PC-3 (cell line): ENCODE results near the gene TCEAL1. TPM values are rescaled to one million over a fixed set of nuclear protein-coding genes. Genes with fewer than 3 reads are reported as not detected.

ENCODE experiments used
- ATAC-seq: fragments of 200-7000 bp; cut with Tn5 transposase; 2 replicates; pipeline ENCODE4 v1.9.1; 2020; ENCODE audit warnings: mild to moderate bottlenecking, moderate library complexity
- BruUV-seq: library from RNA; stranded (reverse); fragments of 400-500 nt; replicated peaks from 2 replicates; lab custom pipeline; 2021; lab: Mats Ljungman, UMichigan
- CTCF ChIA-PET: fragments of 300-600 bp; sonication (Branson Sonifier 250); formaldehyde crosslinking; loops from one replicate; lab custom pipeline; 2022; ENCODE audit warnings: antibody characterized with exemption; lab: Charles Lee
- POLR2A ChIA-PET: fragments of 300-600 bp; sonication (Branson Sonifier 250); formaldehyde crosslinking; loops from one replicate; lab custom pipeline; 2022; ENCODE audit warnings: antibody characterized with exemption; ENCODE audit not compliant: unreplicated experiment; lab: Charles Lee
- DNase-seq: peaks from one replicate; pipeline ENCODE4 v3.0.0-alpha.2; 2015
- H2AFZ ChIP-seq: fragments of 300-600 bp; sonication (generic); 2 replicates; pipeline ENCODE4 v1.6.0; 2016; ENCODE audit warnings: antibody characterized with exemption, low read length
- H3F3A ChIP-seq: fragments of 300-600 bp; sonication (generic); one replicate; pipeline ENCODE4 v1.6.0; 2017; ENCODE audit warnings: antibody characterized with exemption, low read length, control low read depth, mild to moderate bottlenecking; ENCODE audit not compliant: unreplicated experiment
- H3K27ac ChIP-seq: fragments of 300-600 bp; sonication (generic); 2 replicates; pipeline ENCODE4 v1.5.1; 2016; ENCODE audit warnings: mild to moderate bottlenecking, low read length
- H3K27me3 ChIP-seq: fragments of 300-600 bp; sonication (generic); 2 replicates; pipeline ENCODE4 v1.6.1; 2016; ENCODE audit warnings: low read length, mixed read lengths
- H3K36me3 ChIP-seq: fragments of 300-600 bp; sonication (generic); 2 replicates; pipeline ENCODE4 v1.6.1; 2016; ENCODE audit warnings: low read depth, mixed run types, low read length, mixed read lengths
- H3K4me1 ChIP-seq: fragments of 300-600 bp; sonication (generic); 2 replicates; pipeline ENCODE4 v1.5.1; 2016; ENCODE audit warnings: low read length; ENCODE audit not compliant: insufficient read depth
- H3K4me2 ChIP-seq: fragments of 300-600 bp; sonication (generic); 2 replicates; pipeline ENCODE4 v1.6.0; 2016; ENCODE audit warnings: low read length
- H3K4me3 ChIP-seq: fragments of 300-600 bp; sonication (generic); 2 replicates; pipeline ENCODE4 v1.5.1; 2016; ENCODE audit warnings: mild to moderate bottlenecking, low read length, mixed read lengths
- H3K79me2 ChIP-seq: fragments of 300-600 bp; sonication (generic); 2 replicates; pipeline ENCODE4 v1.6.1; 2017; ENCODE audit warnings: low read length, mixed read lengths
- H3K9ac ChIP-seq: fragments of 300-600 bp; sonication (generic); 2 replicates; pipeline ENCODE4 v1.6.0; 2016; ENCODE audit warnings: mild to moderate bottlenecking, low read length
- H3K9me2 ChIP-seq: fragments of 300-600 bp; sonication (generic); replicated peaks from 2 replicates; pipeline ENCODE4 v1.6.1; 2016; ENCODE audit warnings: mixed run types, low read length, mixed read lengths
- H3K9me3 ChIP-seq: fragments of 300-600 bp; sonication (generic); 2 replicates; pipeline ENCODE4 v1.6.1; 2016; ENCODE audit warnings: low read length, mixed read lengths
- H4K20me1 ChIP-seq: fragments of 300-600 bp; sonication (generic); 2 replicates; pipeline ENCODE4 v1.6.1; 2016; ENCODE audit warnings: low read length, mixed read lengths
- EZH2 ChIP-seq: fragments of 300-600 bp; sonication (generic); IDR thresholded peaks from one replicate; pipeline ENCODE4 v1.6.1; 2017; ENCODE audit warnings: antibody characterized with exemption, mild to moderate bottlenecking, low read length; ENCODE audit not compliant: unreplicated experiment
- EZH2phosphoT487 ChIP-seq: fragments of 300-600 bp; sonication (generic); IDR thresholded peaks from 2 replicates; pipeline ENCODE4 v1.6.1; 2018; ENCODE audit warnings: mild to moderate bottlenecking, antibody characterized with exemption, low read length, borderline replicate concordance
- intact Hi-C: fragments of 100-400 bp; cut with micrococcal nuclease; formaldehyde crosslinking; loops from 2 replicates; pipeline ENCODE4 v1.9.0; 2023
- total RNA-seq: library from RNA; depleted of rRNA; stranded (reverse); fragments of >200 nt; gene quantifications from 2 replicates; pipeline ENCODE4 v1.2.3, GENCODE V29; 2014; rRNA removed
- TF ChIP-seq, protein P1 (sequence below): fragments of 300-600 bp; sonication (generic); conservative IDR thresholded peaks from 2 replicates; pipeline ENCODE4 v1.5.1; 2017; ENCODE audit warnings: antibody characterized with exemption, low read depth, mild to moderate bottlenecking, low read length

Gene TCEAL1
- total RNA-seq, 1 experiment from 2014 or later: 22.8 TPM

GRCh38 chrX:103674531-103675454 lies 46.0 kb downstream of the TCEAL1 start:
- H3K27me3 ChIP-seq: no peaks in the 10 kb centered on the region
- peaks cover 37% of the 10 kb centered on the region for H3K36me3 ChIP-seq
- H2AFZ ChIP-seq: no peak overlapping the region
- H3K4me2 ChIP-seq: no peak overlapping the region
- no peak overlapping the region for H3K9ac ChIP-seq
- ChIA-PET POLR2A (no interaction called here), CTCF (no interaction called here)
- no peak for DNase-seq
- no peak overlapping the region for H3K4me3 ChIP-seq
- H3K4me1 ChIP-seq: peaks cover 11% of the 10 kb centered on the region
- H3F3A ChIP-seq: peaks cover 17% of the 10 kb centered on the region
- TF ChIP-seq EZH2phosphoT487 (no peak), EZH2 (no peak)
- TF ChIP-seq, protein P1, sequence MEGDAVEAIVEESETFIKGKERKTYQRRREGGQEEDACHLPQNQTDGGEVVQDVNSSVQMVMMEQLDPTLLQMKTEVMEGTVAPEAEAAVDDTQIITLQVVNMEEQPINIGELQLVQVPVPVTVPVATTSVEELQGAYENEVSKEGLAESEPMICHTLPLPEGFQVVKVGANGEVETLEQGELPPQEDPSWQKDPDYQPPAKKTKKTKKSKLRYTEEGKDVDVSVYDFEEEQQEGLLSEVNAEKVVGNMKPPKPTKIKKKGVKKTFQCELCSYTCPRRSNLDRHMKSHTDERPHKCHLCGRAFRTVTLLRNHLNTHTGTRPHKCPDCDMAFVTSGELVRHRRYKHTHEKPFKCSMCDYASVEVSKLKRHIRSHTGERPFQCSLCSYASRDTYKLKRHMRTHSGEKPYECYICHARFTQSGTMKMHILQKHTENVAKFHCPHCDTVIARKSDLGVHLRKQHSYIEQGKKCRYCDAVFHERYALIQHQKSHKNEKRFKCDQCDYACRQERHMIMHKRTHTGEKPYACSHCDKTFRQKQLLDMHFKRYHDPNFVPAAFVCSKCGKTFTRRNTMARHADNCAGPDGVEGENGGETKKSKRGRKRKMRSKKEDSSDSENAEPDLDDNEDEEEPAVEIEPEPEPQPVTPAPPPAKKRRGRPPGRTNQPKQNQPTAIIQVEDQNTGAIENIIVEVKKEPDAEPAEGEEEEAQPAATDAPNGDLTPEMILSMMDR: no peak
- no peaks in the 10 kb centered on the region for H3K9me2 ChIP-seq
- BruUV-seq: no TSS peak
- no peak overlapping the region for H3K27ac ChIP-seq
- peaks cover 17% of the 10 kb centered on the region; the same call in 1 of the 2 replicates for H3K79me2 ChIP-seq
- intact Hi-C loops: loop anchor here (5.0 kb wide), 1 partner anchor 37 kb away; no protein-coding TSS in a partner anchor
- peak; percentile 38 for ATAC-seq
- peaks cover 23% of the 10 kb centered on the region for H4K20me1 ChIP-seq
- H3K9me3 ChIP-seq: no peaks in the 10 kb centered on the region

- Histone ChIP-seq H2AFZ (no peak overlapping the region), H3K27me3 (no peaks in the 10 kb centered on the region), H3K4me2 (no peak overlapping the region), H3K36me3 (peaks cover 70% of the 10 kb centered on the region), H3K9ac (no peak overlapping the region), H3K4me1 (peaks cover 20% of the 10 kb centered on the region), H3K79me2 (peaks cover 36% of the 10 kb centered on the region), H3K4me3 (no peak overlapping the region), H3K27ac (peak overlapping the region; percentile 49), H3K9me2 (no peaks in the 10 kb centered on the region), H3F3A (peaks cover 23% of the 10 kb centered on the region), H4K20me1 (peaks cover 28% of the 10 kb centered on the region), H3K9me3 (no peaks in the 10 kb centered on the region)
- TF ChIP-seq EZH2phosphoT487 (no peak), EZH2 (no peak)
- TF ChIP-seq, protein P1: no peak
- intact Hi-C loops: no loop called here
- no TSS peak for BruUV-seq
- CTCF ChIA-PET: interaction anchor here (0.6 kb wide), 1 partner anchor 48 kb away, joined by 5 read pairs; no protein-coding TSS in a partner anchor
- peak; percentile 28 for ATAC-seq
- POLR2A ChIA-PET: interaction anchor here (0.6 kb wide), 1 partner anchor 52 kb away, joined by 3 read pairs; no protein-coding TSS in a partner anchor
- peak; percentile 65 for DNase-seq
Observed at GRCh38 chrX:103678199-103678993, 49.6 kb downstream of the TCEAL1 start.

Other genes with a start within 250 kb of the TCEAL1 start
- 0.04 TPM in 1 of 2 replicates, not detected in the other for gene RAB40A, start 109.5 kb upstream of the TCEAL1 start, total RNA-seq
- 29.8 and 40.8 TPM in 2 replicates for gene TCEAL4, start 43.5 kb upstream of the TCEAL1 start, total RNA-seq
- gene TCEAL3, start 21.0 kb upstream of the TCEAL1 start, total RNA-seq: 18.3 and 21.1 TPM in 2 replicates
- 349 and 414 TPM in 2 replicates for gene MORF4L2, start 57.7 kb downstream of the TCEAL1 start, total RNA-seq
- 0.40 TPM in 1 of 2 replicates, not detected in the other for gene TMEM31, start 81.9 kb downstream of the TCEAL1 start, total RNA-seq
- gene PLP1, start 147.9 kb downstream of the TCEAL1 start, total RNA-seq: not detected in 2 replicates
- 1.2 and 1.5 TPM in 2 replicates for gene RAB9B, start 203.3 kb downstream of the TCEAL1 start, total RNA-seq